HL-60/S4 treated with phorbol 12-myristate 13-acetate at 8.2 ng/mL for 4 days and 3 days (cell line): Measurements from ENCODE around the gene CPNE5.

Source experiments
- in situ Hi-C: fragments of 300-500 bp; cut with MboI; formaldehyde crosslinking; loops from 2 replicates; pipeline ENCODE4 v1.15.0; 2022; ENCODE audit warnings: low sequenced_read_pairs

Gene CPNE5

GRCh38 chr6:36752187-36752885 lies 86.9 kb downstream of the CPNE5 start:
- in situ Hi-C loops: loop anchor here (10.0 kb wide), 1 partner anchor 138 kb away; no protein-coding TSS in a partner anchor

DNA sequence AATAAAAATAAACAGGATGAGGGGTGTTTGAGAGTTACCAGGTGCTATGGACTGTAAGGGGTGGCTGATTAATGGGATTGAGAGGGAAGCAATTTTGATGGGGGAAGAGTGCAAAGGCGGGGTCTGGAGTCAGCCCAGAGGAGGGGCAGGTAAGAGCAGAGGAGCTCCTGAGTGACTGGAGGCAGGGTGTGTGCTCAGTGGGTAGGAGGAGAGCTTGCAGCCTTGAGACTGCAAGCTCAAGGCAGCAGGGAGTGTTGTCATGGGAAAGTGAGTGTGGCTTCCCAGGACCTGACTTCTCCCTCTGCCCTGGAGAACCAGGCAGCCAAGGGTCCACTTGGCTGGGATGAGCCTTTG lies 87.4 kb downstream of the CPNE5 start:
- in situ Hi-C loops: loop anchor here (10.0 kb wide), 1 partner anchor 137 kb away; no protein-coding TSS in a partner anchor

- in situ Hi-C loops: loop anchor here (10.0 kb wide), 1 partner anchor 136 kb away; no protein-coding TSS in a partner anchor
Observed at GRCh38 chr6:36751091-36751490, 88.2 kb downstream of the CPNE5 start.

DNA sequence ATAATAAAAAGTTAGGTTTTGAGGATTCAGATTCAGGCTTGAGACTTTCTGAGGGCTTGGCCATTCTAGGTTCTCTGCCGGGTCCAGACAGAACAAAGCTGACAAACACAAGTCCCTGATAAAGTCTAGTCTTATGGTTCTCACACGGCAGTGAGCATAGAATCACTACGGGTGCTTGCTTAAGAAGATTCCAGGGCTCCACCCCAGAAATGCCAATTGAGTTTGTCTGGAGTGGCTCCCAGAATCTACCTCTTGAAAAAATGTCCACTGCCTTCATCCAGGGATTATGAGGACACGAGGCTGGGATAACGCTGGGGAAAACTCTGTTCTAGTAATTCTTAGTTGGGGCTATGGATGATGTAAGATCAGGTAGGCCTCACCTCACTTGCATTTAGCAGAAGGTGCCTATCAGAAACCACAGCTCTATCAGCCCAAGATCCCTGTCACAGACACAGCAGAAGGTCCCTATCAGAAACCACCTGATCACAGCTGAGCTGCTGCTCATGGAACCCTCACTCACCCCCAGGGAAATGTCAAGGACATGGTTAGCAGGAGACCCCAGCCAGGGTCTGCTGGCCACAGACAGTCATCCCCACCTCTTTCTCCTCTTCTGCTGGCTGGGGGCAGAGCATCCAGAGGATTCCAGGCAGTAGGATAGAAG lies 89.3 kb downstream of the CPNE5 start:
- in situ Hi-C loops: loop anchor here (10.0 kb wide), 1 partner anchor 135 kb away; no protein-coding TSS in a partner anchor

DNA sequence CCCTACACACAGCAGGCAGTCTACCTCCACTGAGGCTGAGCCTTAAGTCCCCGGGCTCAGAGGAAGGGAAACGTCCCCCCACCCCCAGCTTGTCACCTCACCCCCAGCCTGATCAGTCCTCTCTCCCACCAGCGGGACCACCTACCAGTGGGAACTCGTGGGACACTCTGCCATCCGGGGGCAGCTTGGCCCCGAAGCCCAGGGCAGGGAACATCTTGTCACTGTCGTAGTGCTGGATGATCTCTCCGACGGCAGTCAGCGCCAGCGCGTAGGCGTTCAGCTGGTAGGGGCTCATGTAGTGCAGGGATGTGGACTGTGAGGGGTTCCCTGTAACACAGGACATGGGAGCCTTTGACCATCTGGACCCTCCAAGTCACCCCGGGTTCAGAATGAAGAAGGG lies 93.0 kb downstream of the CPNE5 start:
- in situ Hi-C loops: no loop called here

DNA sequence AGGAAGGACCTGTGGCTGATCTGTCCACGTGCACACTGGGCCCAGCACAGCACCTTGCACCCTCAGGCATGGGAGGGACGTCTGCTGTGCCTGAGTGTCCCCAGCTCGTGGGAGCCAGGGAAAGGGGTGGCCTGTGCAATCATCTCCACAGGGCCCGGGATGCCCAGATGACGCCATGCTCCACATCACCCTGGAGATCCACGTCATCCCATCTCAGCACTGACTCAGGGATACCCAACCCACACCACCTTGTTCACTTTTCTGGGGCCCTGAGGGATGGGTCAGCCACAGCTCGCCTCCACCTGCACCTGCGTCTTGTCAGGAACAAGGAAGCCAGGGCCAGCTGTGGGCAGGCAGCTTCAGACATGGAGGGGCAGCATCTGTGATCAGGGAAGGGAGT lies 93.4 kb downstream of the CPNE5 start:
- in situ Hi-C loops: no loop called here

DNA sequence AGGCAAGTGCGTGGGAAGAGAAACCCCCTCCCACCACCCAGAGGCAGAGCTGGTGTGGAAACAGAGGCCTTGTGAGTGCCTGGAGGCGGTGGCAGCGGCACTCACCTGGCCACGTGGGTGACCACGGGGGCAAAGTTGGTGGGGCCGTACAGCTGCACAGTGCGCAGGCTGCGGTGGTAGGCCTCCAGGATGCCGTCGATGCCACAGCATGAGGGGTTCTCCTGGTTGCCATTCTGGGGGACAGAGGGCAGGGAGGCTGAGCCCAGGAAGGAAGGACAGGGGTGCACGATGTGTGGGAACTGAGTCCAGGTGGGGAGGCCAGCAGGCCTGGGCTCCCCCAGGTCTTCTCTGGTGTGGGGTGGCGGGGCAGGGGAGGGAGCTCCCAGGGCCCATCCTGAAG lies 94.0 kb downstream of the CPNE5 start:
- in situ Hi-C loops: no loop called here

GRCh38 chr6:36744304-36744673 lies 95.0 kb downstream of the CPNE5 start:
- in situ Hi-C loops: no loop called here

DNA sequence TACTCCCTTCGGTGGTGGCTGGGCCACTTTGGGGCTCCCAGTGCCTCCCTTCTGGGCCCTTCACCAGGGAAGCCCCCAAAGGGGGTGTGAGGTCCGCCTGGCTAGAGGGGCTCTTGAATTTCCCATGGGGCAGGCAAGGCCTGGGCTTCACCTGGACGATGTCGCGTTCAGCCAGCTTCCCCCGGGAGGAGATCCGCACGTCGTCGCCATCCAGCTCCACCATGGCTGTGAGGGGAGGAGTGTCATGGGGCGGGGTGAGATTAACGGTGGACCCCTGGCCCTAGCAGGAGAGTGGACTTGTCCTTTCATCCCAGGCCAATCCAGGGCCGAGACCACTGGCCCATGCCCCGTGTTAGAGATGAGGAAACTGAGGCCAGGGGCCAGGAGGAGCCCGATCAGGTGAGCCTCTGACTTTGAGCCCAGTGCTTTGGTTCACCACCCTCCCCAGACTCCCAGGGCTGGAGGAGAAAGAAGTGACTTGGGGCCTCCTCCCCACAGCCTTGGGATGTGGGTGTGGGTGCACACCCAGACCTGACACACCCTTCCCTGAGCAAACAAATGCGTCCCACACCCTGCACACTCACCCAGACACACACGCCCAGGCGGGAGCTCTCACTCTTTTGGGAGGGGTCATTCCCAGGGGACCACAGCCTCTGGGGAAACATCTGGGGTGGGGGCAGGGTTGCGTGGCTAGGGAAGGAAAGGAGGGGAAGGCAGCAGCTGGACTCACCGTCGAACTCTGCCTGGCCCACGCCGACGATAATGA lies 95.5 kb downstream of the CPNE5 start:
- in situ Hi-C loops: no loop called here

- in situ Hi-C loops: no loop called here
Observed at GRCh38 chr6:36743032-36743431, 96.2 kb downstream of the CPNE5 start.

DNA sequence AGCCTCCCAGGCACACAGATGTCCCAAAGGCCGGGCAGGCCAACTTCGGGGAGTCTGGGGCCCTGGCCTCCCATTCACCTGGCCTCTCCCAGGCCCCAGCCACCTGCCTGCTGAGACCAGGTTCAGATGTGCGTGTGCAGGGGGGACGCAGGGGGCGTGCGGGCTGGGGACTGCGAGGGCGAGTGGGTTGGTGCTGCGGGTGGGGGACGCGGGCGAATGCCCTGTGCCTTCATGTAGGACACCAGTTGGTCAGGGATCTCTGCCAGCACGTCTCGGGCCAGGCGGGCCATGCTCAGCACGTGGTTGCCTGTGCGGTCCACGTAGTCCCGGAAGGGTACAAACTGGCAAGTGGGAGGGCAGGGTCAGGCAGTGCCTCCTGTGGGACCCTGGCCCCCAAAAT lies 97.1 kb downstream of the CPNE5 start:
- in situ Hi-C loops: no loop called here

GRCh38 chr6:36740818-36741179 lies 98.4 kb downstream of the CPNE5 start:
- in situ Hi-C loops: no loop called here

- in situ Hi-C loops: no loop called here
Observed at GRCh38 chr6:36739947-36740817, 99.1 kb downstream of the CPNE5 start.

DNA sequence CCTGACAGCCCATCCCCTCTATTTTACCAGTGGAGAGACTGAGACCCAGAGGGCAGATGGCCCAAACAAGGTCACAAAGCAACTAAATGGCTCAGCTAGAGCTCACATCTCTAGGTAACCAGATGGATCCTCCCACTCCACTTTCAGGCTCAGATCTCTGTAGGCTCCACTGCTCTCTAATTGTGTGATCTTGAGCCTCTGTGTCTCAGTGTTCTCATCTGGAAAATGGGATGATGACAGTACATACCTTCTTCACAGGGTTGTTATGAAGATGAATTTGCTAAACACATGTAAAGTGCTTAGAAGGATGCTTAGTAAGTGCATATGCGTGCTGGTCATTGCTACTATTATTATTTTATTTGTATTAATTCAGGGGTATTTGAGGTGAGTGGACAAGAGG lies 101.1 kb downstream of the CPNE5 start:
- in situ Hi-C loops: no loop called here

GRCh38 chr6:36737043-36737785 lies 102.0 kb downstream of the CPNE5 start:
- in situ Hi-C loops: no loop called here

DNA sequence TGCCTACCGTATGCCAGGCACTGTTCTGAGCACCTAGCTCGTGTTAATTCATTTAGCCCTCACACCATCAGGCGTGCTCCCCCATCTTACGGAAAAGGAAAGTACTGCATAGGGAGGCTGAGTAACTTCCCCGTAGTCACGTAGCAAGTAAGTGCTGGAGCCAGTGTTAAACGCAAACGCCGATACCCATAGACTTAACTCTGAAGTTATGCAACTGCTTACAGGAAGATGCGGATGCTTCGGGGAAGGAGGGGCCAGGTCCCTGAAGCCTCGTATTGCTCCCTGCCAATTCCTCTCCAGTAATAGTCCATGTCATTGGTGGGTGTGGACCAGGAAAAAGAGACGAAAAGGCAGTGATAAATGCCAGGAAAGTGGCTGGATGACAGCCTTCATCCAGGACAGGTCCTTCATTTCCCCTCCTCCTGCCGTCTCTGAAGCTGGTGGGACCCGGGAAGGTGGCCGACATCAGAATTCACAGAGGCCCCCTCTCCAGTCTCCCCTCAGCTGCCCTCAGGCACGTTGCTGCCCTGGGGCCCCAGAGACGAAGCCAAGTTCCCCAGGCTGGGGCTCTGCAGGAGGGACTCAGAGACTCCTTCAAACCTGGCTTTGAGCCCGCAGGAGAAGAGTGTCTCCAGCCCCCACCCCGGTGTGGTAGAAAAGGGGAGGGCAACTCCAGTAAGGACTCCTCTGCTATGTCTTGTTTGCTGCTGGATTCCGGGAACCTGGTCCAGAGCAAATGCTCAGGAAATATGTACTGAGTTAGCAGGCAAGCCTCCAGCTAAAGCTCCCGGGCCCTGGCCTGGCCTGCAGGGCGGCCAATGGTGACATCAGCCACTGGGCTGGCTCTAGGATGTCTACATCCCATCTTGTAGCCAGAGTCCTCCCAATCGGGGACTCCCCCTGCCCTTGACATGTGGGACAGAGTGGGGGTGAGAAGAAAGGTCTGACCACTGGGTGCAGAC lies 103.9 kb downstream of the CPNE5 start:
- in situ Hi-C loops: no loop called here

GRCh38 chr6:36734486-36735060 lies 104.7 kb downstream of the CPNE5 start:
- in situ Hi-C loops: no loop called here

DNA sequence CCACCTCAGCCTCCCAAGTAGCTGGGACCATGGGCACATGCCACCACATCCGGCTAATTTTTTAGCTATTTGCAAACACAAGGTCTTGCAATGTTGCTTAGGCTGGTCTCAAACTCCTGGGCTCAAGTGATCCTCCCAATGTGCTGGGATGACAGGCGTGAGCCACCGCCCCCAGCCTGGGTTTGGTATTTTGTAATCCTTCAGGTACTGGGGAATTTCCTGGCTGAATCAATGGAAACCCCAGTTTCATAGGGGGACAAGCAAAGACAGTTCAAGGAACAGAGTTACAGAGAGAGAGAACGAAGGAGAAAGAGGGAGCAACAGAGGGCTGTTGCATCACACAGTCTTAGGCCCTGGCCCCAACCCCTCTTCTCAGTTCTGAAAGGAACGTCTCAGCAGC lies 105.9 kb downstream of the CPNE5 start:
- in situ Hi-C loops: no loop called here
